ENCODE measurements around the gene ZBTB42.

The ZBTB42 gene

DNA sequence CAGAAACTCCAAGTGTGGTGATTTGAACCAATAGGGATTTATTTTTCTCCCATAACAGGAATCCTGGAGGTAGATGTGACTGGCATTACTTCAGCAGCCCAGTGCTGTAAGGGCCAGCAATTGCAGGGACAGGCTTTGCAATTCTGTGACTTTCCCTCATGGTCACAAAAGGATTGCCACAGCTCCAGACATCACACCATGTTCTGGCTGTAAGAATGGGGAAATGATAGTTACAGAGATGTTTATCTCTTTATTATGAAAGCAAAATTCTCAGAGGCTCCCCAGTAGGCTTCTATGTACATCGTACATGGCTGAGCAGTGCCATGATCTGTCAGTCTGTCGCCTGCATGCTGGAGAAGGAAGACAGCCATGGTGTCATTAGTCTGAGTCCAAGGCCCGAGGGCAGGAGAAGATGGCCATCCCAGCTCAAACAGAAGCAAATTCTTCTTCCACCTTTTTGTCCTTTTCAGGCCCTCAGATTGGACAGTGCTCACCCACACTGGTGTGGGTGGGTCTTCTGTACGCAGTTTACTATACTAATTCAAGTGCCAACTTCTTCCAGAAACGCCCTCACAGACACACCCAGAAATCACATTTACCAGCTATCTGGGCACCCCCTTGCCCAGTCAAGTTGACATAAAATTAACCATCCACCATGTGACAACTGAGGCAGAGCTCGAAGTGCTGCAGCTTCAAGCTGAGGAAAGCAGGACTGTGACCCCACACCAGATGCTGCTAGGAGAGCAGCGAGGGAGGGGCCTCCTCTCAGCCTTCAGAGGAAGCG lies 17.2 kb downstream of the ZBTB42 start:
- no peak for DNase-seq (ENCODE audit: extremely low spot score)
- TF ChIP-seq, protein P1, sequence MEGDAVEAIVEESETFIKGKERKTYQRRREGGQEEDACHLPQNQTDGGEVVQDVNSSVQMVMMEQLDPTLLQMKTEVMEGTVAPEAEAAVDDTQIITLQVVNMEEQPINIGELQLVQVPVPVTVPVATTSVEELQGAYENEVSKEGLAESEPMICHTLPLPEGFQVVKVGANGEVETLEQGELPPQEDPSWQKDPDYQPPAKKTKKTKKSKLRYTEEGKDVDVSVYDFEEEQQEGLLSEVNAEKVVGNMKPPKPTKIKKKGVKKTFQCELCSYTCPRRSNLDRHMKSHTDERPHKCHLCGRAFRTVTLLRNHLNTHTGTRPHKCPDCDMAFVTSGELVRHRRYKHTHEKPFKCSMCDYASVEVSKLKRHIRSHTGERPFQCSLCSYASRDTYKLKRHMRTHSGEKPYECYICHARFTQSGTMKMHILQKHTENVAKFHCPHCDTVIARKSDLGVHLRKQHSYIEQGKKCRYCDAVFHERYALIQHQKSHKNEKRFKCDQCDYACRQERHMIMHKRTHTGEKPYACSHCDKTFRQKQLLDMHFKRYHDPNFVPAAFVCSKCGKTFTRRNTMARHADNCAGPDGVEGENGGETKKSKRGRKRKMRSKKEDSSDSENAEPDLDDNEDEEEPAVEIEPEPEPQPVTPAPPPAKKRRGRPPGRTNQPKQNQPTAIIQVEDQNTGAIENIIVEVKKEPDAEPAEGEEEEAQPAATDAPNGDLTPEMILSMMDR (IDR thresholded peaks at IDR 0.05; ENCODE audit: control extremely low read depth, extremely low read depth, low read depth, missing control alignments), result no peak
- ChIA-PET CTCF (interaction anchor here (1.6 to 1.9 kb wide), 2 partner anchors 48 to 50 kb away, joined by 7 read pairs; no protein-coding TSS in a partner anchor), POLR2A (no interaction called here)

- no peak for DNase-seq (ENCODE audit: extremely low spot score)
- TF ChIP-seq, protein P1 (IDR thresholded peaks at IDR 0.05; ENCODE audit: control extremely low read depth, extremely low read depth, low read depth, missing control alignments), result no peak
- ChIA-PET CTCF (interaction anchor here (1.6 to 1.9 kb wide), 2 partner anchors 48 to 50 kb away, joined by 7 read pairs; no protein-coding TSS in a partner anchor), POLR2A (no interaction called here)
These were observed 17.8 kb downstream of the ZBTB42 start for GRCh38 chr14:104818714-104819161.

- TF ChIP-seq, protein P1 (IDR thresholded peaks at IDR 0.05; ENCODE audit: control extremely low read depth, extremely low read depth, low read depth, missing control alignments), result no peak
- no peak for DNase-seq (ENCODE audit: extremely low spot score)
- CTCF ChIA-PET, result interaction anchor here (1.6 to 1.9 kb wide), 2 partner anchors 49 to 51 kb away, joined by 7 read pairs; no protein-coding TSS in a partner anchor
- POLR2A ChIA-PET, result no interaction called here
These were observed 18.5 kb downstream of the ZBTB42 start for GRCh38 chr14:104819361-104819781.

- POLR2A ChIA-PET, result no interaction called here
These were observed 19.8 kb downstream of the ZBTB42 start for GRCh38 chr14:104820669-104821228.

GRCh38 chr14:104821229-104821945 lies 20.5 kb downstream of the ZBTB42 start:
- ChIA-PET CTCF (interaction anchor here (2.0 kb wide), 1 partner anchor 53 kb away, joined by 10 read pairs; no protein-coding TSS in a partner anchor), POLR2A (no interaction called here)
- no peak for DNase-seq (ENCODE audit: extremely low spot score)

More at GRCh38 chr14:104820669-104821228, 19.8 kb downstream of the ZBTB42 start:
- TF ChIP-seq, protein P1 (IDR thresholded peaks at IDR 0.05; ENCODE audit: control extremely low read depth, extremely low read depth, low read depth, missing control alignments), result no peak
- CTCF ChIA-PET, result interaction anchor here (2.0 kb wide), 1 partner anchor 52 kb away, joined by 10 read pairs; no protein-coding TSS in a partner anchor
- no peak for DNase-seq (ENCODE audit: extremely low spot score)

More at GRCh38 chr14:104821229-104821945, 20.5 kb downstream of the ZBTB42 start:
- TF ChIP-seq, protein P1 (IDR thresholded peaks at IDR 0.05; ENCODE audit: control extremely low read depth, extremely low read depth, low read depth, missing control alignments), result no peak

All from GM10248 (cell line).